Activated CD4-positive, alpha-beta T cell treated with anti-CD3 and anti-CD28 coated beads, Interleukin-2, amount 10 ng/mL, durations not matched to agents 7 days and 5 days (primary cell): ENCODE data around the gene BRMS1L. TPM values are rescaled to one million over a fixed set of nuclear protein-coding genes. Genes with fewer than 3 reads are reported as not detected.

ENCODE experiments used
- total RNA-seq, 2 experiments: library from RNA; stranded (reverse); gene quantifications; one replicate each; pipeline ENCODE4 v1.2.3, GENCODE V29; 2021

Gene BRMS1L
- total RNA-seq, 2 experiments from 2014 or later: 4.8 to 4.9 TPM

Other genes with a start within 250 kb of the BRMS1L start
- gene RALGAPA1, start 17.0 kb upstream of the BRMS1L start, total RNA-seq: 10 to 100 TPM; 32.5 to 35.6 TPM